ENCODE measurements around the gene STEAP1B. TPM values are rescaled to one million over a fixed set of nuclear protein-coding genes. Genes with fewer than 3 reads are reported as not detected.

STEAP1B gene
- total RNA-seq, 4 donors from 2014 or later: 1.1 to 1.4 TPM; not detected in 2

DNA sequence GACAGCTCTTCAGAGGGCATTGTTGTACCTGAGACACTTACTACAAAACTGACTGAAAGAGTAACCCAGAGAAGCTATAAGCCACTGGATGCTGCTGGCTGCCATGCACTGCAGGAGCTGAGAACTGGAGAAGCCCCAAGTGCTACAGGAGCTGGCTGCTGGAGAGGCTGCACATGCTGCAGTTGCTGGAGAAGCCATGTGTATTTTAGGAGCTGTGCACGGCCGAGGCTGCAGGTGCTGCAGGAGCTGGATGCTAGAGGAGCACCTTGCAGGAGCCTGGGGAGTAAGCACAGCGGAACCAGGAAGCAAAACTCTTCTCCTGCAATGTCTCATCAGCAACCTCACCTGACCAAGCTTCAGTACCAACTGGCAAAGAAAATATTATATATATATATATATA is 45.5 kb downstream of the STEAP1B start:
- TF ChIP-seq, protein P1, sequence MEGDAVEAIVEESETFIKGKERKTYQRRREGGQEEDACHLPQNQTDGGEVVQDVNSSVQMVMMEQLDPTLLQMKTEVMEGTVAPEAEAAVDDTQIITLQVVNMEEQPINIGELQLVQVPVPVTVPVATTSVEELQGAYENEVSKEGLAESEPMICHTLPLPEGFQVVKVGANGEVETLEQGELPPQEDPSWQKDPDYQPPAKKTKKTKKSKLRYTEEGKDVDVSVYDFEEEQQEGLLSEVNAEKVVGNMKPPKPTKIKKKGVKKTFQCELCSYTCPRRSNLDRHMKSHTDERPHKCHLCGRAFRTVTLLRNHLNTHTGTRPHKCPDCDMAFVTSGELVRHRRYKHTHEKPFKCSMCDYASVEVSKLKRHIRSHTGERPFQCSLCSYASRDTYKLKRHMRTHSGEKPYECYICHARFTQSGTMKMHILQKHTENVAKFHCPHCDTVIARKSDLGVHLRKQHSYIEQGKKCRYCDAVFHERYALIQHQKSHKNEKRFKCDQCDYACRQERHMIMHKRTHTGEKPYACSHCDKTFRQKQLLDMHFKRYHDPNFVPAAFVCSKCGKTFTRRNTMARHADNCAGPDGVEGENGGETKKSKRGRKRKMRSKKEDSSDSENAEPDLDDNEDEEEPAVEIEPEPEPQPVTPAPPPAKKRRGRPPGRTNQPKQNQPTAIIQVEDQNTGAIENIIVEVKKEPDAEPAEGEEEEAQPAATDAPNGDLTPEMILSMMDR (IDR thresholded peaks at IDR 0.05; ENCODE audit: low read depth): no peak

DNA sequence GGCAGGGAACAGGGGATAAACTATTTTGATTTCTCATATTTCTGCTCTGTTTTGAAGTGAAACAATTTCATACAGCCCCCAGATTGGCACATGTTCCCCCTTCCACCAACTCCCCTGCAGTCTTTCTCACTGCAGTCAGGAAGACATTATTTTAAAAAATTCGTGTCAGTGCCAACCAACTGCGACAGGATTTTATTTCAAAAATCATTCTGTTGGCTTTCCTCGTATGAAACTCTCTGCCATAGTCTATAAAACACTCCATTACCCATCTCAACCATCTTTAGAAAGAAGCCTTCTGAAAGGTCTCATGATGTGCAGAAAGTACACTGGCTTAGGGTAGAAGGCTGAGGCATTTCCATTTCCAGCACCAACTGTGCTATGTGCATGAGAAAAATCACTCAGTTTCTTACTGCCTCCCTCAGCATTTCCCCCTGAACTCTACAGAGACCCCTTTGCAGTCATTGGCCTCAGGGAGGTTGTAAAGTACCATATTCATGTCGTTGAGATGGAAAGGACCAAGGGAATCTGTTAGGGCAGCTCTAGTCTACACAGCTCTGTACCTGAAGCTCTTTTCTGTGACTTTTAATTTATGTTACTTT is 46.9 kb downstream of the STEAP1B start:
- TF ChIP-seq, protein P1 (IDR thresholded peaks at IDR 0.05; ENCODE audit: low read depth): no peak

DNA sequence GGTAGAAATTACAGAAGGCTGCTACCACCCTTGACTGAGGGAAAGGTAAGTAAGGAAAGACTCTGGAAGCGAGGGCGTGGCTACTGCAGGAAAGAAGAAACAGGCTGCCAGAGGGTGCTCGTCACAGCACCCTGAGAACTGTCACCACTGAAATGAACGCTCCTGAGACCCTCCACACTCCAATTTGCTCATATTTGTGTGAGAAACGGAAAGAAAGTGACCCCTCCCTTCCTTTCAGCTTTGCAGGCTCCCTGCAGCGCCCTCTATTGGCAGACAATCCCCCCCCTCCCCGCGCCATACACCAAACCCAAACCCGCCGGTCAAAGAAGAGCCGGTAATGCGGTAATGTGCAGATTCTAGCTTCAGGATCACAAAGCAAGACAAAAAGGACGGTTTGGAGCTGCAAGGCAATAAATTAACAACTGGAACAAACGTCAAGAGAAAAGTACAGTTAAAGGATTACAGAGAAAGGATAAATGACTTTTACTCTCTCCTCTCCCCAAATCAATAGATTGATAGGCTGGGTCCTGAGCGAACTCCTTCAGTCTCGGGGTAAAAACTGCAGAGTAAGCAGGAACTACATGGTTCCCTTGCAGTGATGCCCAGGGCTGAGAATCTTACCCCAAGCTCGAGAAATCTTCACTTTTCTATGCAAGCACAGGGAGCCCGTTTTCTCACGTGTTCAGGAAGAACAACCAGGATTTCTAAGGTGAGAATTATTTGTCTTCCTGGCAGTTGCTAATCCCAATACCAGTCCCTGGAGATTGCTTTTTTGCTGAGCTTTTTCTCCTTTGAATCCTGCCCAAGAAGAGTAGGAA is 47.6 kb downstream of the STEAP1B start:
- TF ChIP-seq, protein P1 (IDR thresholded peaks at IDR 0.05; ENCODE audit: low read depth): no peak

DNA sequence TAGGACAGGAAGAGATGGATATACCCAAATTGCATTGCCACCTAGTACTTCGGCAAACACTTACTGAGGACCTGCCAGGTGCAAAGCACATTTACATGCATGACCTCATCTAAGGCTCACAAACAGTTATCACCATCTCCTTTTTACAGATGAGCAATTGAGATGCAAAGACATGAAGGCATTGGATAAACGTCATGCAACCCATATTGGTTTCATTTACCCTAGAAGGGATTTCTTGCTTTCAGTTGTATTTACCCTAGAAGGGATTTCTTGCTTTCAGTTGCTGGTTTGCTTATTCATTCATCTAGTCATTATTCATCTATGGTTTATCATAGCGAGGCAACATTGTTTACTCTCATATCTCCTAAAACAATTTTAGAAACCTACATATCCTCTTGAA is 52.2 kb downstream of the STEAP1B start:
- TF ChIP-seq, protein P1 (IDR thresholded peaks at IDR 0.05; ENCODE audit: low read depth): no peak

DNA sequence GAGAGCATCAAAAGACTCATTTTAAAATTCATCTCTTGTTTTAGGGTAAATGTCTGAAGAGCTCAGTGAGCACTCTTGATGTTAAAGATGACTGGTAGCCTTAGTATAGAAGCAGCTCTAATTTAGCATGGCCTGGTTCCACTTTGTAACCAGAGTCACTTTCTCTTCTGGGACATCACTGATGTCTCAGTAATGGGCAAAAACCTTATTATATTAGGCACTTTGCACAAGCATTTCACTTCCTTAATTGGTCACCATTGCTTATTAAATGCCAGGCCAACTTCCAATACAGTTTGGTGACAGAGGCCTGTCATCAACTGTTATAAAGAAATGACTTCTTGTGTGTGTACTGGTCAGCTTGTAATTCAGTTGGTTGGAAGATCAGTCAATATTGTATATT is 53.0 kb downstream of the STEAP1B start:
- TF ChIP-seq, protein P1 (IDR thresholded peaks at IDR 0.05; ENCODE audit: low read depth): no peak

DNA sequence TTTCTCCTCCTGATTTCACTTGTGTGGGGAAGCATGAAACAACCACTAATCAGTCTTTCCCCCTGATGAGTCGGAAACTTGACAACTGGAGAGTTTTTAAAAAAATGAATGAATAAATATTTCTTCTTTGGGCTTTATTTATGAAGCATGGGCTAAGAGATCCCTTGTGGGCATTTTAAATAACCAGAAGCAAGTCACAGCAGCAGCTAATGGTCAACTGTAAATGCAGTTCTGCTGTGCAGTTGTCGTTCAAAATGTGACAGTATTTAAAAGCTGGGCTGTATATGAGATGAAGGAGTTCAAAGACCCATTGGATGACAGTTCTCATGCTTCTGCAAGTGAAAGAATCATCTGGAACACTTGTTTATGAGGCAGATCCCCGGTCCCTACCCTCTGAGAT is 54.1 kb downstream of the STEAP1B start:
- TF ChIP-seq, protein P1 (IDR thresholded peaks at IDR 0.05; ENCODE audit: low read depth): no peak

DNA sequence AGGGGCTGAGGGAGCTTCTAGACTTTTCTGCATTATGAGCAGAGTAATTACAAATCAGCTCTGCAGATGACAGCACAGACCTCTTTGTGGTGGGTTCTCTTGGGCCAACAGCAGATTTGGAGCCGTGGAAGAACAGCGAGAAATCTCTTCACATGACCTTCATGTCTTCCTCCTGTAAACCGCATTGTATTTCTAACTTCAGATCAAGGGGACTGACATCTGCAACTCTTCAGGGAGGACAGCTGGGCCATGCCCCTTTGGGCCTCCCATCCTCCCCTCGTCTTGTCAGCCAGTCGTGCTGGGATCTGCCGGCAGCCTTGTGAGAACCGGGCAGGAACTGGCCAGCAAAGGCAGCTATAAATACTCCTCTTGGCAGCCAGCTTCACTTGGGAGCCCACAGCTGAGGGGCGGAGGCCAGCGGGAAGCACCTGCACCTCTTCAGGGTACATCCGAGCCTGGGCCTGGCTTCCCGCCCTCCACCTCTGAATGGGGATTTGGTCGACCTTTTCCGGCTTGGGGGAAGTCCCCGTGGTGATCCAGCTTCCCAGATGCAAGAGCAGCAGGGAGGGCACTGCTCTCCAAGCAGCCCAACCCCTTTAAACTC is 54.7 kb downstream of the STEAP1B start:
- TF ChIP-seq, protein P1 (IDR thresholded peaks at IDR 0.05; ENCODE audit: low read depth): no peak
